ENCODE data around the gene ERN1. TPM values are rescaled to one million over a fixed set of nuclear protein-coding genes. Genes with fewer than 3 reads are reported as not detected.

The ERN1 gene
- total and polyA plus RNA-seq, 2 of the 8 experiments (the other 6 are each of a cell fraction or from before 2014, with no cell fraction given), result 1.8 to 3.9 TPM

- H3K27ac ChIP-seq (ENCODE audit: low read depth, low read length), result no peak overlapping the region
- no peak for FAIRE-seq
- no peak overlapping the region for H4K91ac ChIP-seq (replicated peaks; ENCODE audit: insufficient read length, low read length)
- H2BK20ac ChIP-seq (ENCODE audit: low read length), result no peak overlapping the region
- no peak overlapping the region for H3K14ac ChIP-seq (ENCODE audit: insufficient read length)
- no peak overlapping the region for H4K8ac ChIP-seq (ENCODE audit: extremely low read depth, insufficient read depth, low read length)
- H3K27me3 ChIP-seq (replicated peaks in 1 of 4; ENCODE audit: control insufficient read depth in 3 of 4, extremely low read depth in 1 of 4, insufficient read depth in 3 of 4, low read length in 3 of 4), result no peaks in the 10 kb centered on the region; a peak in 1 of 7 replicates
- H3K9me3 ChIP-seq (ENCODE audit: insufficient read depth in 2 of 2, low read depth in 1 of 2, low read length in 1 of 2), result no peaks in the 10 kb centered on the region
- H3K4ac ChIP-seq (replicated peaks; ENCODE audit: insufficient read length, low read depth, low read length), result no peak overlapping the region
- H3K36me3 ChIP-seq (ENCODE audit: control insufficient read depth in 2 of 4, insufficient read depth in 4 of 4, low read length in 3 of 4), result no peaks in the 10 kb centered on the region
- H3K18ac ChIP-seq (ENCODE audit: extremely low read depth, low read length), result no peak overlapping the region
- H2BK5ac ChIP-seq (ENCODE audit: low read depth, low read length), result no peak overlapping the region; the same call in 1 of the 2 replicates
- H2BK12ac ChIP-seq (ENCODE audit: low read depth, low read length), result no peak overlapping the region
- no peak overlapping the region for H2BK15ac ChIP-seq (ENCODE audit: low read length)
- H3K79me1 ChIP-seq (ENCODE audit: low read depth, low read length), result no peaks in the 10 kb centered on the region
- H3K23me2 ChIP-seq (ENCODE audit: low read depth, low read length), result no peaks in the 10 kb centered on the region
- no peak overlapping the region for H3K9ac ChIP-seq (replicated peaks in 1 of 4; ENCODE audit: extremely low read depth in 1 of 4, low read depth in 3 of 4, low read length in 3 of 4)
- no peak overlapping the region for H4K5ac ChIP-seq (ENCODE audit: insufficient read length, low read depth, low read length)
- H2AK5ac ChIP-seq (ENCODE audit: low read depth, low read length), result no peak overlapping the region
- no peaks in the 10 kb centered on the region for H4K20me1 ChIP-seq (replicated peaks in 1 of 2; ENCODE audit: control insufficient read depth in 1 of 2, insufficient read depth in 2 of 2, low read length in 2 of 2)
- ChIA-PET POLR2A (ENCODE audit: partially characterized antibody) (no interaction called here), CTCF (ENCODE audit: partially characterized antibody) (interaction anchor here (1.0 to 3.7 kb wide), 3 partner anchors 27 to 191 kb away, joined by 3 to 17 read pairs (median 5); no protein-coding TSS in a partner anchor)
- no peak overlapping the region for H3K23ac ChIP-seq (ENCODE audit: insufficient read length)
- no peak overlapping the region for H2BK120ac ChIP-seq (replicated peaks; ENCODE audit: low read depth, low read length)
- H3K4me1 ChIP-seq (replicated peaks in 1 of 4; ENCODE audit: control insufficient read depth in 3 of 4, insufficient read depth in 4 of 4, low read length in 3 of 4), result no peaks in the 10 kb centered on the region; a peak in 1 of 7 replicates
- no peaks in the 10 kb centered on the region for H3K79me2 ChIP-seq (ENCODE audit: control insufficient read depth in 1 of 2, insufficient read depth in 2 of 2, low read length in 2 of 2)
- H2AFZ ChIP-seq (ENCODE audit: low read length), result no peak overlapping the region
- no peak overlapping the region for H3K4me3 ChIP-seq (ENCODE audit: extremely low read depth in 1 of 4, insufficient read depth in 2 of 4, low read depth in 3 of 4, low read length in 4 of 4)
- 81% methylated on average over 3 of the region's 3 CpGs; no CpG with 5 or more reads in 1 of the 2 experiments for WGBS, 2 experiments (ENCODE audit: extremely low coverage in 1 of 2, insufficient coverage in 1 of 2, insufficient read length in 1 of 2, insufficient replicate concordance in 2 of 2, low coverage in 1 of 2, low lambda C conversion rate in 2 of 2, missing lambda C conversion rate in 1 of 2)
- DNase-seq (ENCODE audit: low read depth in 1 of 2, low spot score in 2 of 2), result no peak
- H3K4me2 ChIP-seq (ENCODE audit: insufficient read depth in 1 of 2, low read depth in 2 of 2, low read length in 2 of 2), result no peak overlapping the region
- H3K56ac ChIP-seq (replicated peaks; ENCODE audit: insufficient read length, low read depth, low read length), result no peak overlapping the region
- TF ChIP-seq RNF2 (IDR thresholded peaks at IDR 0.05; ENCODE audit: borderline replicate concordance, low read depth, low read length, missing control alignments, poor library complexity, severe bottlenecking) (no peak), CREB1 (IDR thresholded peaks at IDR 0.05) (no peak), SP2 (IDR thresholded peaks at IDR 0.05; ENCODE audit: low read length) (no peak), TAF7 (optimal IDR thresholded peaks at IDR 0.05; ENCODE audit: borderline replicate concordance, low read depth, low read length) (no peak), BACH1 (IDR thresholded peaks at IDR 0.05; ENCODE audit: low read length) (no peak), KDM5A (IDR thresholded peaks at IDR 0.05; ENCODE audit: low read length) (no peak), RFX5 (IDR thresholded peaks at IDR 0.05; ENCODE audit: borderline replicate concordance, low read depth, low read length) (no peak)
- TF ChIP-seq, protein P1, sequence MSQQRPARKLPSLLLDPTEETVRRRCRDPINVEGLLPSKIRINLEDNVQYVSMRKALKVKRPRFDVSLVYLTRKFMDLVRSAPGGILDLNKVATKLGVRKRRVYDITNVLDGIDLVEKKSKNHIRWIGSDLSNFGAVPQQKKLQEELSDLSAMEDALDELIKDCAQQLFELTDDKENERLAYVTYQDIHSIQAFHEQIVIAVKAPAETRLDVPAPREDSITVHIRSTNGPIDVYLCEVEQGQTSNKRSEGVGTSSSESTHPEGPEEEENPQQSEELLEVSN (IDR thresholded peaks at IDR 0.05), result no peak
Observed at GRCh38 chr17:64091116-64091515, 38.8 kb downstream of the ERN1 start.
